HepG2 (cell line): Measurements from ENCODE around the gene COX4I1. TPM values are rescaled to one million over a fixed set of nuclear protein-coding genes. Genes with fewer than 3 reads are reported as not detected.
A peak's percentile ranks its signal among the peaks of the same experiment; 100 is the strongest.

Experiments used
- ATAC-seq: fragments of 200-7000 bp; cut with Tn5 transposase; 3 replicates; pipeline ENCODE4 v1.9.1; 2020; ENCODE audit warnings: mild to moderate bottlenecking, moderate library complexity
- BruUV-seq: library from RNA; stranded (reverse); fragments of 400-500 nt; replicated peaks from 2 replicates; lab custom pipeline; 2021; lab: Mats Ljungman, UMichigan
- CTCF ChIA-PET: fragments of 300-600 bp; formaldehyde crosslinking; extraction: SDS; loops from one replicate; lab custom pipeline; 2021; ENCODE audit warnings: low total read pairs, inconsistent platforms, low intra/inter-chr PET ratio; lab: Yijun Ruan, JAX
- POLR2A ChIA-PET: fragments of 350-600 bp; sonication (Branson Sonifier 250); formaldehyde crosslinking; loops from one replicate; lab custom pipeline; 2020; ENCODE audit warnings: antibody characterized with exemption, inconsistent platforms; lab: Yijun Ruan, JAX
- DNase-seq: peaks from one replicate; pipeline ENCODE4 v3.0.0-alpha.2; 2015; ENCODE audit warnings: low spot score
- FAIRE-seq: peaks from 3 replicates; lab custom pipeline; 2011; peaks lifted over from hg19 to GRCh38; lab: Jason Lieb, UNC
- H2AFZ ChIP-seq: one replicate; pipeline ENCODE4 v1.6.1; 2011; ENCODE audit warnings: low read length, inconsistent platforms
- H3K27ac ChIP-seq: fragments of 300-600 bp; 3 replicates; pipeline ENCODE4 v1.8.0; 2011; ENCODE audit warnings: mixed run types, mild to moderate bottlenecking, mixed read lengths, low read length, inconsistent platforms; ENCODE audit not compliant: insufficient read depth; ENCODE audit errors: extremely low read length
- H3K27me3 ChIP-seq, 2 experiments: fragments of 200-600 bp in 1 of 2; 2 replicates in 1 of 2; 3 replicates in 1 of 2; pipeline versions ENCODE4 v1.6.0 to v1.8.0; 2011; ENCODE audit warnings: low read length in 2 of 2, mild to moderate bottlenecking in 2 of 2, moderate library complexity in 2 of 2, inconsistent platforms in 1 of 2; ENCODE audit not compliant: insufficient read depth in 2 of 2, control insufficient read depth in 1 of 2
- H3K36me3 ChIP-seq, 2 experiments: fragments of 200-600 bp in 1 of 2; replicated peaks in 1 of 2; 2 replicates in 1 of 2; 3 replicates in 1 of 2; pipeline versions ENCODE4 v1.5.1 to v1.8.0; 2011; ENCODE audit warnings: low read length in 2 of 2, inconsistent platforms in 1 of 2; ENCODE audit not compliant: insufficient read depth in 2 of 2, control insufficient read depth in 1 of 2
- H3K4me1 ChIP-seq: 2 replicates; pipeline ENCODE4 v1.5.1; 2012; ENCODE audit warnings: low read length, inconsistent platforms; ENCODE audit not compliant: insufficient read depth
- H3K4me2 ChIP-seq: 2 replicates; pipeline ENCODE4 v1.6.0; 2011; ENCODE audit warnings: low read depth, low read length, inconsistent platforms
- H3K4me3 ChIP-seq, 3 experiments: fragments of 200-600 bp in 1 of 3; sonication (generic), shearing (Covaris generic) in 1 of 3; replicated peaks in 1 of 3; 2 replicates each; pipeline ENCODE4 v1.5.1; 2011 to 2016; ENCODE audit warnings: low read length in 3 of 3, inconsistent platforms in 2 of 3, low read depth in 2 of 3, mild to moderate bottlenecking in 2 of 3, control low read depth in 1 of 3, mixed read lengths in 1 of 3; ENCODE audit not compliant: insufficient read depth in 1 of 3
- H3K79me2 ChIP-seq: one replicate; pipeline ENCODE4 v1.6.1; 2011; ENCODE audit warnings: low read length, inconsistent platforms; ENCODE audit not compliant: insufficient read depth
- H3K9ac ChIP-seq: 2 replicates; pipeline ENCODE4 v1.6.0; 2011; ENCODE audit warnings: mild to moderate bottlenecking, low read depth, low read length, inconsistent platforms; ENCODE audit not compliant: insufficient read depth
- H3K9me3 ChIP-seq: 2 replicates; pipeline ENCODE4 v1.5.1; 2012; ENCODE audit warnings: mild to moderate bottlenecking, low read length
- H4K20me1 ChIP-seq: 2 replicates; pipeline ENCODE4 v1.6.0; 2011; ENCODE audit warnings: inconsistent platforms, mild to moderate bottlenecking, low read length, moderate library complexity; ENCODE audit not compliant: insufficient read depth
- MZF1 ChIP-seq: sonication (generic); formaldehyde crosslinking; IDR thresholded peaks from 2 replicates; pipeline ENCODE4 v1.8.1; 2023; ENCODE audit warnings: mild to moderate bottlenecking, missing genetic modification reagents, borderline replicate concordance
- WGBS: methylation state at CpG from one replicate; pipeline ENCODE4 v1.1.6; 2017; ENCODE audit warnings: low lambda C conversion rate; 5-methylcytosine and 5-hydroxymethylcytosine counted together
- in situ Hi-C: cut with HindIII; loops from 2 replicates; pipeline ENCODE4 v1.10.0; 2017; ENCODE audit warnings: low pct_unique_long_range_greater_than_20kb; ENCODE audit not compliant: extremely low pct_ligation_motif_present
- intact Hi-C: fragments of 100-400 bp; cut with micrococcal nuclease; formaldehyde crosslinking; loops from one replicate; pipeline ENCODE4 v1.10.0; 2022; ENCODE audit not compliant: unreplicated experiment
- polyA plus RNA-seq, 8 experiments: library from polyadenylated mRNA; depleted of rRNA in 3 of 8; stranded (reverse) in 7 of 8; unstranded in 1 of 8; fragments of >200 nt; fragmentation: Illumina TruSeq in 4 of 8; extraction: Trizol in 4 of 8; gene quantifications; 2 replicates each; pipeline versions ENCODE4 v1.2.1 to v1.2.3, GENCODE V29; 2011 to 2016; ENCODE audit warnings: low read depth in 4 of 8, missing spikeins in 1 of 8, mixed read lengths in 1 of 8; ENCODE audit not compliant: insufficient read depth in 1 of 8
- total RNA-seq, 5 experiments: library from RNA; depleted of rRNA; stranded (reverse); fragments of >200 nt; fragmentation: Illumina TruSeq; extraction: Trizol; gene quantifications; 2 replicates each; pipeline ENCODE4 v1.2.3, GENCODE V29; 2016; ENCODE audit warnings: low read depth in 1 of 5
- TF ChIP-seq, protein P1 (sequence below): IDR thresholded peaks from 2 replicates; pipeline ENCODE4 v1.6.1; 2016; ENCODE audit warnings: mild to moderate bottlenecking
- TF ChIP-seq, protein P2 (sequence below): sonication (generic); formaldehyde crosslinking; IDR thresholded peaks from 2 replicates; pipeline ENCODE4 v1.5.1; 2020; ENCODE audit warnings: mild to moderate bottlenecking, missing genetic modification reagents, moderate library complexity
- TF ChIP-seq, protein P3 (sequence below): IDR thresholded peaks from 2 replicates; pipeline ENCODE4 v1.6.1; 2016; ENCODE audit warnings: missing biosample characterization, missing genetic modification reagents, low read depth

The COX4I1 gene
- total and polyA plus RNA-seq, 2 of the 13 experiments (the other 11 are each of a cell fraction or from before 2014, with no cell fraction given) = 658 to 902 TPM

DNA sequence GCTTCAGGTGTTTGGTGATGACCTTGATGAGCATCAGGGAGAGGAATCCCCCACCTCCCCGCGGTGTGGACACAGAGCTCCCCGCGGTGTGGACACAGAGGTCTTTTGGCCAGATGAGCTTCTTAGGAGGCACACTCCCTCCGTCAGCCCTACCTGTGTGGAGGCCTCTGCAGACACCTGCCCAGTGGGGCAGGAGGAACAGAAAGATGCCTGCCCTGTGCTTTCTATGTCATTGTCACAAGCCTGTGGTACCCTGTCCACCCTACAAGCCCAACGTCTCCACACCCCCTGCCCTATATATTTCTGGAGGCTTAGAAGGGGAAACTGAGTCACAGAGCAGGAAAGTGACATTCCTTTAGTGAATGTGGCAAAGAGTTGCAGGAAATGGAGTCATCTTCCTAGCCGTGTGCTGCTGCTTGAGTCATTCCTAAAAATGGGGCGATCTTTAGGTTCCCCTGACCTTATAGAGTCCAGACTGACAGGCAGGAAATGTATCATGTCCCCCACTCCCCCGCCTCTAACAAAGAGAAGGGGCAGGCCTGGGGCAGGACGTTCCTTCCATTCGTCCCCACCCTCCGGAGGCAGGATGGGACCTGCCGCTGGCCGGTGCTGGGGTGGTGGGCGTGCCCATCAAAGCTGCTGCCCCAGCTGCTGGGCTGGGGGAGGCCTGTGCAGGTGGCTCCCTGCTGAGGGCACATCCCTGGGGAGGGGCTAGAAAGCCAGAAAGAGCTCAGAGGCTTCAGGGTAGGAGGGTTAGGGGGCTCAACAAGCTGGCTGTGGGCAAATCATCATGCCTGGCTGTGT is 47.6 kb upstream of the COX4I1 start:
- ATAC-seq (peak; percentile 2; the same call in 2 of the 3 replicates), DNase-seq (no peak), FAIRE-seq (no peak)
- ChIA-PET CTCF (no interaction called here), POLR2A (no interaction called here)
- BruUV-seq = no TSS peak
- H3K27me3 ChIP-seq = peaks cover 37 to 71% of the 10 kb centered on the region in 2 experiments
- intact Hi-C loops (no loop called here), in situ Hi-C loops (no loop called here)
- H3K4me3 ChIP-seq = no peak overlapping the region
- H3K4me2 ChIP-seq = no peak overlapping the region
- TF ChIP-seq, protein P1, sequence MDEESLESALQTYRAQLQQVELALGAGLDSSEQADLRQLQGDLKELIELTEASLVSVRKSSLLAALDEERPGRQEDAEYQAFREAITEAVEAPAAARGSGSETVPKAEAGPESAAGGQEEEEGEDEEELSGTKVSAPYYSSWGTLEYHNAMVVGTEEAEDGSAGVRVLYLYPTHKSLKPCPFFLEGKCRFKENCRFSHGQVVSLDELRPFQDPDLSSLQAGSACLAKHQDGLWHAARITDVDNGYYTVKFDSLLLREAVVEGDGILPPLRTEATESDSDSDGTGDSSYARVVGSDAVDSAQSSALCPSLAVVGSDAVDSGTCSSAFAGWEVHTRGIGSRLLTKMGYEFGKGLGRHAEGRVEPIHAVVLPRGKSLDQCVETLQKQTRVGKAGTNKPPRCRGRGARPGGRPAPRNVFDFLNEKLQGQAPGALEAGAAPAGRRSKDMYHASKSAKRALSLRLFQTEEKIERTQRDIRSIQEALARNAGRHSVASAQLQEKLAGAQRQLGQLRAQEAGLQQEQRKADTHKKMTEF = no peak
- TF ChIP-seq, protein P2, sequence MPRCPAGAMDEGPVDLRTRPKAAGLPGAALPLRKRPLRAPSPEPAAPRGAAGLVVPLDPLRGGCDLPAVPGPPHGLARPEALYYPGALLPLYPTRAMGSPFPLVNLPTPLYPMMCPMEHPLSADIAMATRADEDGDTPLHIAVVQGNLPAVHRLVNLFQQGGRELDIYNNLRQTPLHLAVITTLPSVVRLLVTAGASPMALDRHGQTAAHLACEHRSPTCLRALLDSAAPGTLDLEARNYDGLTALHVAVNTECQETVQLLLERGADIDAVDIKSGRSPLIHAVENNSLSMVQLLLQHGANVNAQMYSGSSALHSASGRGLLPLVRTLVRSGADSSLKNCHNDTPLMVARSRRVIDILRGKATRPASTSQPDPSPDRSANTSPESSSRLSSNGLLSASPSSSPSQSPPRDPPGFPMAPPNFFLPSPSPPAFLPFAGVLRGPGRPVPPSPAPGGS = no peak
- TF ChIP-seq MZF1 (CRISPR knock-in tag) = 0 out of 2 replicates have a peak, but pooled peaks have one; percentile 33
- TF ChIP-seq, protein P3, sequence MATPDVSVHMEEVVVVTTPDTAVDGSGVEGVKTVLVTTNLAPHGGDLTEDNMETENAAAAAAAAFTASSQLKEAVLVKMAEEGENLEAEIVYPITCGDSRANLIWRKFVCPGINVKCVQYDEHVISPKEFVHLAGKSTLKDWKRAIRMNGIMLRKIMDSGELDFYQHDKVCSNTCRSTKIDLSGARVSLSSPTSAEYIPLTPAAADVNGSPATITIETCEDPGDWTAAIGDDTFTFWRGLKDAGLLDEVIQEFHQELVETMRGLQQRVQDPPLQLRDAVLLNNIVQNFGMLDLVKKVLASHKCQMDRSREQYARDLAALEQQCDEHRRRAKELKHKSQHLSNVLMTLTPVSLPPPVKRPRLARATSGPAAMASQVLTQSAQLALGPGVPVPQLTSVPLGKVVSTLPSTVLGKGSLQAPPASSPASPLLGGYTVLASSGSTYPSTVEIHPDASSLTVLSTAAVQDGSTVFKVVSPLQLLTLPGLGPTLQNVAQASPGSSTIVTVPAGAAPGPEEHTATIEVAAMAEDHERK = no peak
- H3K4me1 ChIP-seq = 0 out of 2 replicates have a peak, but pooled peaks cover 22% of the 10 kb centered on the region
- H3K9ac ChIP-seq = no peak overlapping the region
- H3K27ac ChIP-seq = no peak overlapping the region
- no peaks in the 10 kb centered on the region for H3K36me3 ChIP-seq
- peaks cover 8% of the 10 kb centered on the region; the same call in 1 of the 2 replicates for H4K20me1 ChIP-seq
- H3K9me3 ChIP-seq = no peaks in the 10 kb centered on the region
- 22% methylated on average over 13 of the region's 15 CpGs for WGBS
- H3K79me2 ChIP-seq = no peaks in the 10 kb centered on the region
- no peak overlapping the region for H2AFZ ChIP-seq
